Mesenchymal stem cell (in vitro differentiated cells and primary cell): ENCODE measurements around the gene IKZF1.
A peak's percentile ranks its signal among the peaks of the same experiment; 100 is the strongest.

Experiments
- DNase-seq: peaks from one replicate; pipeline ENCODE4 v3.0.0-alpha.2; 2013
- H2AFZ ChIP-seq: one replicate; pipeline ENCODE4 v1.6.1; 2013; ENCODE audit warnings: low read depth, mild to moderate bottlenecking, control low read depth, inconsistent platforms, low read length, moderate library complexity
- H2AK5ac ChIP-seq: 2 replicates; pipeline ENCODE4 v1.6.1; 2013; ENCODE audit warnings: low read length, moderate library complexity, mild to moderate bottlenecking, inconsistent platforms; ENCODE audit not compliant: severe bottlenecking
- H2BK120ac ChIP-seq: one replicate; pipeline ENCODE4 v1.6.1; 2013; ENCODE audit warnings: low read depth, mild to moderate bottlenecking, inconsistent platforms, low read length, moderate library complexity
- H2BK12ac ChIP-seq, 2 experiments: one replicate each; pipeline ENCODE4 v1.6.1; 2013; ENCODE audit warnings: inconsistent platforms in 2 of 2, low read length in 2 of 2, mild to moderate bottlenecking in 2 of 2, moderate library complexity in 2 of 2, control low read depth in 1 of 2
- H2BK15ac ChIP-seq: one replicate; pipeline ENCODE4 v1.6.1; 2013; ENCODE audit warnings: mild to moderate bottlenecking, low read depth, inconsistent platforms; ENCODE audit not compliant: poor library complexity, severe bottlenecking
- H2BK5ac ChIP-seq: 2 replicates; pipeline ENCODE4 v1.6.1; 2013; ENCODE audit warnings: low read depth, mild to moderate bottlenecking, low read length, control low read depth, inconsistent platforms; ENCODE audit not compliant: poor library complexity, severe bottlenecking
- H3K14ac ChIP-seq, 2 experiments: one replicate each; pipeline ENCODE4 v1.6.1; 2013; ENCODE audit warnings: inconsistent platforms in 2 of 2, low read length in 2 of 2, control low read depth in 1 of 2, mild to moderate bottlenecking in 1 of 2, moderate library complexity in 1 of 2
- H3K18ac ChIP-seq, 2 experiments: one replicate each; pipeline ENCODE4 v1.6.1; 2013; ENCODE audit warnings: inconsistent platforms in 2 of 2, low read length in 2 of 2, control low read depth in 1 of 2, low read depth in 1 of 2, mild to moderate bottlenecking in 1 of 2
- H3K23ac ChIP-seq, 2 experiments: one replicate each; pipeline ENCODE4 v1.6.1; 2013; ENCODE audit warnings: inconsistent platforms in 2 of 2, low read length in 2 of 2, mild to moderate bottlenecking in 2 of 2, moderate library complexity in 2 of 2, control low read depth in 1 of 2
- H3K27ac ChIP-seq: 2 replicates; pipeline ENCODE4 v1.5.1; 2013; ENCODE audit warnings: mild to moderate bottlenecking, moderate library complexity, low read length, control low read depth, inconsistent platforms; ENCODE audit not compliant: poor library complexity, severe bottlenecking
- H3K27me3 ChIP-seq, 2 experiments: 2 replicates each; pipeline versions ENCODE4 v1.6.1 to v1.7.0; 2013; ENCODE audit warnings: low read length in 2 of 2, mild to moderate bottlenecking in 2 of 2, moderate library complexity in 2 of 2, control low read depth in 1 of 2, inconsistent platforms in 1 of 2; ENCODE audit not compliant: control insufficient read depth in 1 of 2, insufficient read depth in 1 of 2
- H3K36me3 ChIP-seq, 2 experiments: 2 replicates each; pipeline versions ENCODE4 v1.6.1 to v1.7.0; 2013; ENCODE audit warnings: low read length in 2 of 2, control low read depth in 1 of 2, inconsistent platforms in 1 of 2, low read depth in 1 of 2, mild to moderate bottlenecking in 1 of 2; ENCODE audit not compliant: insufficient read depth in 2 of 2, control insufficient read depth in 1 of 2
- H3K4ac ChIP-seq, 2 experiments: one replicate each; pipeline ENCODE4 v1.6.1; 2013; ENCODE audit warnings: inconsistent platforms in 2 of 2, low read length in 2 of 2, mild to moderate bottlenecking in 2 of 2, moderate library complexity in 2 of 2, control low read depth in 1 of 2, low read depth in 1 of 2
- H3K4me1 ChIP-seq: 2 replicates; pipeline ENCODE4 v1.6.1; 2013; ENCODE audit warnings: low read depth, low read length, control low read depth; ENCODE audit not compliant: control insufficient read depth, insufficient read depth
- H3K4me2 ChIP-seq: 2 replicates; pipeline ENCODE4 v1.6.1; 2013; ENCODE audit warnings: low read length, mild to moderate bottlenecking, inconsistent platforms; ENCODE audit not compliant: poor library complexity, severe bottlenecking
- H3K4me3 ChIP-seq, 2 experiments: 2 replicates each; pipeline versions ENCODE4 v1.5.1 to v1.7.0; 2013; ENCODE audit warnings: low read length in 2 of 2, mild to moderate bottlenecking in 2 of 2, control low read depth in 1 of 2, low read depth in 1 of 2; ENCODE audit not compliant: insufficient read depth in 1 of 2
- H3K79me1 ChIP-seq: replicated peaks from 2 replicates; pipeline ENCODE4 v1.6.1; 2013; ENCODE audit warnings: mild to moderate bottlenecking, control low read depth, low read length, inconsistent platforms; ENCODE audit not compliant: poor library complexity, severe bottlenecking
- H3K9ac ChIP-seq: 2 replicates; pipeline ENCODE4 v1.7.0; 2013; ENCODE audit warnings: mild to moderate bottlenecking, low read length, moderate library complexity
- H3K9me3 ChIP-seq: 2 replicates; pipeline ENCODE4 v1.7.0; 2013; ENCODE audit warnings: mild to moderate bottlenecking, low read length; ENCODE audit not compliant: control insufficient read depth
- H4K8ac ChIP-seq: one replicate; pipeline ENCODE4 v1.6.1; 2013; ENCODE audit warnings: inconsistent platforms, mild to moderate bottlenecking, low read length, moderate library complexity
- H4K91ac ChIP-seq: one replicate; pipeline ENCODE4 v1.6.1; 2013; ENCODE audit warnings: mild to moderate bottlenecking, low read length, inconsistent platforms
- WGBS: methylation state at CpG from one replicate; pipeline ENCODE4 v1.1.7; 2013; ENCODE audit warnings: mixed read lengths; 5-methylcytosine and 5-hydroxymethylcytosine counted together

IKZF1 gene

GRCh38 chr7:50355817-50356178, 51.3 kb downstream of the IKZF1 start:
- Histone ChIP-seq H3K4me2 (no peak overlapping the region), H3K4me1 (no peaks in the 10 kb centered on the region), H2AK5ac (no peak overlapping the region), H3K36me3 (no peaks in the 10 kb centered on the region), H3K79me1 (no peaks in the 10 kb centered on the region), H3K4ac (no peak overlapping the region), H3K9ac (no peak overlapping the region), H2BK12ac (no peak overlapping the region), H3K18ac (no peak overlapping the region), H2BK120ac (no peak overlapping the region), H2BK5ac (no peak overlapping the region), H2BK15ac (no peak overlapping the region), H4K91ac (no peak overlapping the region), H4K8ac (no peak overlapping the region), H3K14ac (no peak overlapping the region), H3K23ac (no peak overlapping the region), H2AFZ (no peak overlapping the region), H3K27ac (no peak overlapping the region), H3K4me3 (no peak overlapping the region), H3K27me3 (peaks cover 15 to 38% of the 10 kb centered on the region in 2 experiments), H3K9me3 (no peaks in the 10 kb centered on the region)
- 37% methylated on average over 5 of the region's 9 CpGs for WGBS
- DNase-seq: no peak

DNA sequence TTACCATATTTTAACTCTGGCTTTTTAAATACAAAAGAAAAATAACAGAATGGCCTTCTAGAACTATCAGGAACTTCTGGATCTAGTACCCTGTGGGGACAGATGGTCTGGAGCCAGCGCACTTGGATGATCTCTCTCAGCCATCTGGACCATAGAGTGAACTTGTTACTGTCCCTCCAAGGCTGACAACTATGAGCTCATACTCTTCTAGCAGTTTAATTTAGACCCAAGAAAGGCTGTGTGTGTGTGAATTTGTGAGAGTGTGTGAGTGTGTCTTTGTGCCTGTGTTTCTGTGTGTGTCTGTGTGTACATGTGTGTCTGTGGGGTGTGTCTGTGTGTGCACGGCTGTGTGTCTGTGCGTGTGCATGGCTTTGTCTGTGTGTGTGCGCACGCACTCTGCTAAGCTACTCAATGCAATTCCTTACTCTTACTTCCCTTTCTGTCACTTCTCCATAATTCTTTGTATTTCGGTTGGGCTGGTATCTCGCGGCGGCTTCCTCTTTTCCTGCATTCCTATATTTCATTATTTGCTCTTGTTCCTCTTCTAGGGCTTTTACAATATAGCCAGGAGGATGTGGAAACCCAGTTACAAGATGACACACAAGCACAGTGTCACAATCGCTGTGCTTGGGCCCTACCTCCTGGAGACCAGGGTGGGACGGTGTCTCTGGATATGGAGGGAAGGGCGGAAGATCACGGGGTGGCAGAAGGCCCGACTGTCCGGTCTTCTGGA, 51.9 kb downstream of the IKZF1 start:
- Histone ChIP-seq H3K36me3 (no peaks in the 10 kb centered on the region), H3K79me1 (no peaks in the 10 kb centered on the region), H2BK5ac (no peak overlapping the region), H4K8ac (no peak overlapping the region), H3K23ac (no peak overlapping the region), H3K18ac (no peak overlapping the region), H2AK5ac (no peak overlapping the region), H2BK12ac (no peak overlapping the region), H3K9ac (no peak overlapping the region), H4K91ac (no peak overlapping the region), H2BK15ac (no peak overlapping the region), H3K4me3 (no peak overlapping the region), H2AFZ (no peak overlapping the region), H3K4me2 (no peak overlapping the region), H3K4ac (no peak overlapping the region), H3K9me3 (no peaks in the 10 kb centered on the region), H3K27me3 (peaks cover 14 to 38% of the 10 kb centered on the region in 2 experiments), H2BK120ac (no peak overlapping the region), H3K4me1 (no peaks in the 10 kb centered on the region), H3K27ac (no peak overlapping the region), H3K14ac (no peak overlapping the region)
- WGBS: 91% methylated on average over 11 of the region's 15 CpGs
- DNase-seq: no peak

DNA sequence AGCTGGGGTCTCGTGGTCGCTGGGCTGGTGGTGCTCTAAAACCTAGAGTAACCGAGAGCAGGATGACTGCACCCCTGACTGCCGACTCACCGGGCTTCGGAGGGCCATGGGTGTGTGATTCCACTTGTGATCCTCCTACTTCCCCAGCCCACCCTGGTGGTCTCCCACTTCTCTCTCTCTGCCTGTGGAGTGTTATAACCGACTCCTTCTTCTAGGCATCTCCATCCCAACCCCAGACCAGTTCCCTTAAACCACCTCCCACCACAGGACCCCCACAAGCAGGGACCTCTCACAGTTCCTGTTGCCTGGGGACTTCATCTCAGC, 52.4 kb downstream of the IKZF1 start:
- Histone ChIP-seq H2AK5ac (no peak overlapping the region), H3K14ac (no peak overlapping the region), H3K4me3 (no peak overlapping the region), H3K23ac (no peak overlapping the region), H3K4me1 (no peaks in the 10 kb centered on the region), H3K9ac (no peak overlapping the region), H3K4ac (no peak overlapping the region), H2BK12ac (no peak overlapping the region), H3K4me2 (no peak overlapping the region), H2BK120ac (no peak overlapping the region), H4K91ac (no peak overlapping the region), H2AFZ (no peak overlapping the region), H3K18ac (no peak overlapping the region), H3K79me1 (no peaks in the 10 kb centered on the region), H3K36me3 (no peaks in the 10 kb centered on the region), H2BK5ac (no peak overlapping the region), H2BK15ac (no peak overlapping the region), H3K9me3 (no peaks in the 10 kb centered on the region), H3K27ac (no peak overlapping the region), H3K27me3 (peaks cover 11 to 36% of the 10 kb centered on the region in 2 experiments), H4K8ac (no peak overlapping the region)
- DNase-seq: no peak
- WGBS: 87% methylated on average over 7 of the region's 7 CpGs

DNA sequence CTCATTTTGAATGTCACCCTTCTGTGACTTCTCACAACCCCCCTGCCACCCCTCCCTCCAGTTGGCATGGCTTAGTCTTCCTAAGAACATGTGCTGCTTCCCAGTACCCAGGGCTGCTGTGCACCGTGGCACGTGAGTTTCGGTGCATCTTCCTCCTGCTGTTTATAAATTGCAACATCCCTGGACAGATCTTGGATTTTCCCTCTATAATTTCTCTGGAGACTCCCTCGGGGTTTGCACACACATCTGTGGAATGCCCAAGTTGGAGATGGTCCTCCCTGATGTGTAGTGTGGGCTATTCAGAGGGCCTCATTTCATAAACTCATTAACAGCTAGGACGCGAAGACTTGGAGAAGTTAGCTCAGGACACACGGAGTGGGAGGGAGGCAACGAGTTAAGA, 52.9 kb downstream of the IKZF1 start:
- Histone ChIP-seq H2AK5ac (no peak overlapping the region), H2BK5ac (no peak overlapping the region), H2BK120ac (no peak overlapping the region), H3K9me3 (no peaks in the 10 kb centered on the region), H3K4me2 (no peak overlapping the region), H3K27ac (no peak overlapping the region), H3K27me3 (peaks cover 11 to 38% of the 10 kb centered on the region in 2 experiments), H3K36me3 (no peaks in the 10 kb centered on the region), H3K9ac (no peak overlapping the region), H3K18ac (no peak overlapping the region), H2BK15ac (no peak overlapping the region), H3K4me3 (peak overlapping the region in 1 of 2 experiments; percentile 18), H2AFZ (no peak overlapping the region), H3K4ac (no peak overlapping the region), H3K79me1 (no peaks in the 10 kb centered on the region), H2BK12ac (no peak overlapping the region), H3K14ac (no peak overlapping the region), H3K4me1 (no peaks in the 10 kb centered on the region), H3K23ac (no peak overlapping the region), H4K91ac (no peak overlapping the region), H4K8ac (no peak overlapping the region)
- 86% methylated on average over 8 of the region's 8 CpGs for WGBS
- no peak for DNase-seq
